IPS DF 6.9 (cell line): Measurements from ENCODE around the gene NR2C1.

ENCODE experiments used
- DNase-seq: peaks from one replicate; pipeline ENCODE4 v3.0.0-alpha.2; 2013; ENCODE audit warnings: low read depth, low spot score
- H3K27ac ChIP-seq: one replicate; pipeline ENCODE4 v1.5.1; 2013; ENCODE audit warnings: low read length, control low read depth
- H3K27me3 ChIP-seq: 2 replicates; pipeline ENCODE4 v1.6.1; 2013; ENCODE audit warnings: mild to moderate bottlenecking, low read length; ENCODE audit not compliant: control insufficient read depth, insufficient read depth
- H3K36me3 ChIP-seq: 2 replicates; pipeline ENCODE4 v1.6.1; 2013; ENCODE audit warnings: low read length; ENCODE audit not compliant: control insufficient read depth, insufficient read depth
- H3K4me1 ChIP-seq: 2 replicates; pipeline ENCODE4 v1.6.1; 2013; ENCODE audit warnings: low read length; ENCODE audit not compliant: control insufficient read depth, insufficient read depth
- H3K4me3 ChIP-seq: 2 replicates; pipeline ENCODE4 v1.5.1; 2013; ENCODE audit warnings: mild to moderate bottlenecking, low read length
- H3K9me3 ChIP-seq: 2 replicates; pipeline ENCODE4 v1.6.1; 2013; ENCODE audit warnings: low read length, inconsistent platforms; ENCODE audit not compliant: control insufficient read depth, insufficient read depth
- WGBS: extraction: QIAGEN DNeasy Blood & Tissue Kit; methylation state at CpG from one replicate; pipeline ENCODE4 v1.1.7; 2013; ENCODE audit warnings: mixed read lengths, missing lambda C conversion rate; ENCODE audit not compliant: insufficient read length, insufficient coverage; 5-methylcytosine and 5-hydroxymethylcytosine counted together

Gene NR2C1

DNA sequence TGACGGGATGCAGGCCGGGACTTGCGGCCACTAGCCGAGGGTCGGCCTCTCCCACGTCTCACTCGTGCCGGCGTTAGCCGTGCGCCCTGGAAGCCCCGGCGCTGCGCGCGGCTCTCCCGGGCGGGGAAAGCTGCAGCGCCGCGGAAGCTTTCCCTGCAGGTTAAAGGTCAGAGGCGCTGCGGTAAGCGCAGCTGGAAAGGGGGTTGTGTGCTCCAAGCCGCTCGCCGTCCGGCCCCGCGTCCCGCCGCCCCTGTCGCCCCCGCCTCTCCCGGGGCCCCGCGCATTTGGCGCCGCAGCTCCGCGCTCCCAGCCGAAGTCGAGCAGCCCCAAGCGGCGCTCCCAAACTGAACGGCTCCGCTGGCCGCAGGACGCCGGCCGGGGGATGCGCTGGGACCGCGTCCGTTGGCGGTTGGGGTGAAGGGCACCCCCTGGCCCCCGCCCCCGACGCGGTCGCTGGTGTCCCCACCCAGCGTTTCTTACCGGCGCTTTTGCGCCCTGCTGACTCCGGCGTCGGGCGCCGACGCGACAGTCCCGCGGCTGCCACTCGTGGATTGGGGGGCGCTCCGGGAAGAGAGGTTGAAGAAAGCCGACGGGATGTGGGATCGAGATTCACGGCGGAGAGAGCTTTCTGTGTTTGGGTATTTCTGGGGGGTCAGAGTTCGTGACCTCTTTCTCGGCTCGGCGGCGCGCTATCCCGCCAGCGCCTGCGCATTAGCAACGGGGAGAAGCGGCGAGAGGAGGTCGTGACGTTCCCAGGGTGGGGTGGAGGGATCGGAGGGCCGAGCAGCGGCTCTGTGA, at the start of gene NR2C1:
Gene NR2C1, minus strand, starts transcription at position 719 of the 798 bp plus-strand sequence. CDS start 6,234 bp downstream, outside the sequence.
- Histone ChIP-seq H3K27me3 (no peaks in the 10 kb centered on the region), H3K4me3 (peak within 1 kb of the TSS; percentile 94), H3K27ac (no peak within 1 kb of the TSS), H3K36me3 (no peaks in the 10 kb centered on the region), H3K9me3 (no peaks in the 10 kb centered on the region), H3K4me1 (no peaks in the 10 kb centered on the region)
- DNase-seq = peak; percentile 91
- no CpG with 5 or more reads among the region's 99 CpGs for WGBS

DNA sequence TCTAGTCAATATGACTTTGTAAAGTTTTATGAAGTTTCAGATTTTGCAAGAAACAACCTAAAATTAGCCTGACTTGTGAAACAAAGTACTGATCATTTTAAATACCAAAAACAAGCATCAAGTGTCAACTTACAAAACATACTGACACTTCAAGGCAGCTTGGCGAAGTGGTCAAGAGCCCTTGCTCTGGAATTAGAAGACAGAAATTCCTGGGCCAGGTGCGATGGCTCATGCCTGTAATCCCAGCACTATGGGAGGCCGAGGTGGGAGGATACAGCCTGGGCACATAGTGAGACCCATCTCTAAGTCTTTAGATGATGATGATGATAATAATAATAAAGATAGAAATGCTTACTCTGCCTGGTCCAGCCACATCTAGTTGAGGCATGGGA, 45.4 kb upstream of the NR2C1 start:
- Histone ChIP-seq H3K27ac (no peak overlapping the region), H3K27me3 (no peaks in the 10 kb centered on the region), H3K4me3 (no peak overlapping the region), H3K9me3 (no peaks in the 10 kb centered on the region), H3K36me3 (no peaks in the 10 kb centered on the region), H3K4me1 (no peaks in the 10 kb centered on the region)
- WGBS = no CpG with 5 or more reads among the region's 3 CpGs
- DNase-seq = no peak

GRCh38 chr12:95118138-95118787, 44.8 kb upstream of the NR2C1 start:
- Histone ChIP-seq H3K4me3 (no peak overlapping the region), H3K27me3 (no peaks in the 10 kb centered on the region), H3K9me3 (no peaks in the 10 kb centered on the region), H3K4me1 (no peaks in the 10 kb centered on the region), H3K27ac (no peak overlapping the region), H3K36me3 (no peaks in the 10 kb centered on the region)
- WGBS = no CpG with 5 or more reads among the region's 4 CpGs
- DNase-seq = no peak

GRCh38 chr12:95117178-95117599, 43.8 kb upstream of the NR2C1 start:
- no CpG with 5 or more reads among the region's 2 CpGs for WGBS
- no peak for DNase-seq

DNA sequence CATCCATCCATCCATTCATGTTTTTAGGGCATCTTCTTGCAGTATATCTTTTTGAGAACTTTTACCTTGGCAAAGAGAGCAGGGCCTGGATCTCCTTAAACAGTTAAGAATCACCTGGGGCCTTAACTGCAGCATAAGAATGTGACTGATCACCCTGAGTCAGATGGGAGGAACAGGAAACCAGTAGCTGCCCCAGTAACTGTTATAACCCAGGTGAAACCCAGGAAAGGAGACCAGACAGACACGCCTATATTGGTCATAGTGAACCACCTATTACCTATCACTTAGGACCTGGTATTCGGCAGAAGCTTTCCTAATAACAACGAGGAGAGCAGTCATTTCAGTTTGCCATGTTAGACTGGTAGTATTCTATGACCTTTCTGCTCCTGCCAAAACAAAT, 43.4 kb upstream of the NR2C1 start:
- Histone ChIP-seq H3K27me3 (no peaks in the 10 kb centered on the region), H3K36me3 (no peaks in the 10 kb centered on the region), H3K4me1 (no peaks in the 10 kb centered on the region), H3K9me3 (no peaks in the 10 kb centered on the region), H3K27ac (no peak overlapping the region), H3K4me3 (no peak overlapping the region)
- WGBS = no CpG with 5 or more reads among the region's 3 CpGs
- DNase-seq = no peak

More at GRCh38 chr12:95117178-95117599, 43.8 kb upstream of the NR2C1 start:
- Histone ChIP-seq H3K36me3 (no peaks in the 10 kb centered on the region), H3K4me1 (no peaks in the 10 kb centered on the region), H3K27ac (no peak overlapping the region), H3K9me3 (no peaks in the 10 kb centered on the region), H3K27me3 (no peaks in the 10 kb centered on the region), H3K4me3 (no peak overlapping the region)

- H3K27ac ChIP-seq = no peak overlapping the region
- H3K9me3 ChIP-seq = no peaks in the 10 kb centered on the region
- DNase-seq = no peak
- no peak overlapping the region for H3K4me3 ChIP-seq
- no peaks in the 10 kb centered on the region for H3K4me1 ChIP-seq
- no peaks in the 10 kb centered on the region for H3K36me3 ChIP-seq
- no CpG with 5 or more reads among the region's 4 CpGs for WGBS
- no peaks in the 10 kb centered on the region for H3K27me3 ChIP-seq
These were observed 42.9 kb upstream of the NR2C1 start for GRCh38 chr12:95116341-95116740.

DNA sequence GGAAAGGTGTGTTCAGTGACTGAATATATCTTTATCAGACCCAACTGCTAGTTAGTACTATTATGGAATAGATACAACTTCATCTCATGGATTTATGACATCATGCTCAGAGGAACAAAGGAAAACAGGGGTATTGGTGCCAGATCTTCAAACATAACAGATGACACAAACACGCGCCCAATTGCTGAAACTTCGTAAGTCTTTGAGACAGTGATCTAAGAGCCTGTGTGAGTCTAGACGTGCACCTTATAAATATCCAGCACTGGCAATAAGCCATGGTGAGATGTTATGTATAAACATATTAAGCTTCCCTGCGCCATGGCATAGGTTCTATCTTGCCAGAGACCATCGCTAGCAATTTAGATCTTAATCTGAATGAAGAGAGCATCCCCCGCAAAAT, 42.2 kb upstream of the NR2C1 start:
- Histone ChIP-seq H3K36me3 (no peaks in the 10 kb centered on the region), H3K27me3 (no peaks in the 10 kb centered on the region), H3K9me3 (no peaks in the 10 kb centered on the region), H3K4me3 (no peak overlapping the region), H3K27ac (no peak overlapping the region), H3K4me1 (no peaks in the 10 kb centered on the region)
- no CpG with 5 or more reads among the region's 7 CpGs for WGBS
- no peak for DNase-seq

- no peak overlapping the region for H3K27ac ChIP-seq
- no peak for DNase-seq
- H3K4me3 ChIP-seq = no peak overlapping the region
- H3K9me3 ChIP-seq = no peaks in the 10 kb centered on the region
- H3K4me1 ChIP-seq = no peaks in the 10 kb centered on the region
- H3K36me3 ChIP-seq = no peaks in the 10 kb centered on the region
- H3K27me3 ChIP-seq = no peaks in the 10 kb centered on the region
- WGBS = no CpG with 5 or more reads among the region's 3 CpGs
These were observed 41.5 kb upstream of the NR2C1 start for GRCh38 chr12:95114766-95115405.

GRCh38 chr12:95107362-95107761, 33.9 kb upstream of the NR2C1 start:
- no peak for DNase-seq
- Histone ChIP-seq H3K4me3 (no peak overlapping the region), H3K36me3 (no peaks in the 10 kb centered on the region; the same call in 1 of the 2 replicates), H3K27me3 (no peaks in the 10 kb centered on the region), H3K27ac (no peak overlapping the region), H3K4me1 (no peaks in the 10 kb centered on the region), H3K9me3 (no peaks in the 10 kb centered on the region)
- 100% methylated on average over 1 of the region's 7 CpGs for WGBS

DNA sequence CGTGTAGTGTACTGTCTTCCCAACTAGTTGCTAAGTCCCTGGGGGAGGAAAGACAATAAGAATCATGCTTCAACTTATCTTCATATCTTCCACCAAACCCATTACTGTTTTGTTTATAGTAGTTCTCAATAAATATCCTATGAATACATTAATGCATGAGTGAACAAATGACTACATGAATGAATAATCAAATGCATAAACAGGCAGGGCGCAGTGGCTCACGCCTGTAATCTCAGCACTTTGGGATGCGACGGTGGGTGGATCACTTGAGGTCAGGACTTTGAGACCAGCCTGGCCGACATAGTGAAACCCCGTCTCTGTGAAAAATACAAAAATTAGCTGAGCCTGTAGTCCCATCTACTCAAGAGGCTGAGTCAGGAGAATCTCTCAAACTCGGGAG, 32.1 kb upstream of the NR2C1 start:
- Histone ChIP-seq H3K27me3 (no peaks in the 10 kb centered on the region), H3K9me3 (no peaks in the 10 kb centered on the region), H3K4me3 (no peak overlapping the region), H3K36me3 (no peaks in the 10 kb centered on the region; the same call in 1 of the 2 replicates), H3K27ac (no peak overlapping the region), H3K4me1 (no peaks in the 10 kb centered on the region)
- no peak for DNase-seq
- no CpG with 5 or more reads among the region's 8 CpGs for WGBS
